ENCODE data around the gene CIPC.

DNA sequence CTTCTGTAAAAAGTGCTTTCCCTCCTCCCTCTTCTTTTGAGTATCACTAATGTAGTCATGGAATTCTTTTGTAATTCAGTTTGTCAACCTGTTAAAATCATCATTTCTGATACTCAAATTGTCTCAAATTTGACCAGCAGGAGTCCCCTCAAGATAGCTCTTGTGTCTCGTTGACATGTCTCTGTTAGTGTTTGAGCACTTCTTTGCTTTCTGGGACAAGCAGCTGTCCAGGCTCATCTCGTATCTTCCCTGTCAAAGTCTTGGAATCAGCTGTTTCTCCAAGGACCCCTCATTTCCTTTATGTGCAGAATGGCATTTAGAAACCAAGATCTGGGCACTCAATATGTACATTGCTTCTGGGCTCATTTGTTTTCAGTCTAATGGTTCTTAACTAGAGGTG lies 10.7 kb downstream of the CIPC start:
- TF ChIP-seq, protein P1, sequence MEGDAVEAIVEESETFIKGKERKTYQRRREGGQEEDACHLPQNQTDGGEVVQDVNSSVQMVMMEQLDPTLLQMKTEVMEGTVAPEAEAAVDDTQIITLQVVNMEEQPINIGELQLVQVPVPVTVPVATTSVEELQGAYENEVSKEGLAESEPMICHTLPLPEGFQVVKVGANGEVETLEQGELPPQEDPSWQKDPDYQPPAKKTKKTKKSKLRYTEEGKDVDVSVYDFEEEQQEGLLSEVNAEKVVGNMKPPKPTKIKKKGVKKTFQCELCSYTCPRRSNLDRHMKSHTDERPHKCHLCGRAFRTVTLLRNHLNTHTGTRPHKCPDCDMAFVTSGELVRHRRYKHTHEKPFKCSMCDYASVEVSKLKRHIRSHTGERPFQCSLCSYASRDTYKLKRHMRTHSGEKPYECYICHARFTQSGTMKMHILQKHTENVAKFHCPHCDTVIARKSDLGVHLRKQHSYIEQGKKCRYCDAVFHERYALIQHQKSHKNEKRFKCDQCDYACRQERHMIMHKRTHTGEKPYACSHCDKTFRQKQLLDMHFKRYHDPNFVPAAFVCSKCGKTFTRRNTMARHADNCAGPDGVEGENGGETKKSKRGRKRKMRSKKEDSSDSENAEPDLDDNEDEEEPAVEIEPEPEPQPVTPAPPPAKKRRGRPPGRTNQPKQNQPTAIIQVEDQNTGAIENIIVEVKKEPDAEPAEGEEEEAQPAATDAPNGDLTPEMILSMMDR (conservative IDR thresholded peaks at IDR 0.05): no peak
- no peak for TF ChIP-seq ZFX (IDR thresholded peaks at IDR 0.05)

Measured in C4-2B (cell line).